GM12878 (cell line): ENCODE data around the gene GLRX5. TPM values are rescaled to one million over a fixed set of nuclear protein-coding genes. Genes with fewer than 3 reads are reported as not detected.

Experiments used
- ATAC-seq: fragments of 200-7000 bp; cut with Tn5 transposase; 3 replicates; pipeline ENCODE4 v1.9.1; 2020; ENCODE audit warnings: mild to moderate bottlenecking, moderate library complexity
- BruUV-seq: library from RNA; stranded (reverse); fragments of 400-500 nt; replicated peaks from 2 replicates; lab custom pipeline; 2021; lab: Mats Ljungman, UMichigan
- CTCF ChIA-PET: fragments of 300-600 bp; sonication (Branson Sonifier 250); formaldehyde crosslinking; extraction: SDS; loops from one replicate; lab custom pipeline; 2021; ENCODE audit warnings: inconsistent platforms; lab: Yijun Ruan, JAX
- POLR2A ChIA-PET: fragments of 350-600 bp; formaldehyde crosslinking; extraction: SDS; loops from one replicate; lab custom pipeline; 2021; ENCODE audit warnings: inconsistent platforms; lab: Charles Lee
- RAD21 ChIA-PET: fragments of 300-600 bp; sonication (Branson Sonifier 250); formaldehyde crosslinking; loops from one replicate; lab custom pipeline; 2023; ENCODE audit warnings: antibody characterized with exemption; ENCODE audit not compliant: unreplicated experiment; lab: Charles Lee
- SMC1A ChIA-PET: fragments of 300-600 bp; sonication (Branson Sonifier 250); formaldehyde crosslinking; loops from one replicate; lab custom pipeline; 2023; ENCODE audit not compliant: unreplicated experiment, uncharacterized antibody; lab: Charles Lee
- DNase-seq: peaks from one replicate; pipeline ENCODE4 v3.0.0-alpha.2; 2011; ENCODE audit warnings: low read depth, low spot score
- FAIRE-seq: peaks from 3 replicates; lab custom pipeline; 2011; peaks lifted over from hg19 to GRCh38; lab: Jason Lieb, UNC
- H2AFZ ChIP-seq: 2 replicates; pipeline ENCODE4 v1.6.0; 2011; ENCODE audit warnings: low read depth, low read length, control low read depth; ENCODE audit not compliant: control insufficient read depth
- H3K27ac ChIP-seq: 2 replicates; pipeline ENCODE4 v1.5.1; 2011; ENCODE audit warnings: control low read depth; ENCODE audit not compliant: control insufficient read depth, insufficient read depth
- H3K27me3 ChIP-seq, 2 experiments: replicated peaks in 1 of 2; 2 replicates each; pipeline versions ENCODE4 v1.6.0 to v1.6.1; 2011; ENCODE audit warnings: low read length in 1 of 2; ENCODE audit not compliant: control insufficient read depth in 2 of 2, insufficient read depth in 2 of 2
- H3K36me3 ChIP-seq, 2 experiments: 2 replicates each; pipeline ENCODE4 v1.5.1; 2011; ENCODE audit warnings: low read length in 1 of 2; ENCODE audit not compliant: control insufficient read depth in 2 of 2, insufficient read depth in 2 of 2
- H3K4me1 ChIP-seq: 2 replicates; pipeline ENCODE4 v1.6.1; 2011; ENCODE audit warnings: mild to moderate bottlenecking, low read length, moderate library complexity, mixed read lengths; ENCODE audit not compliant: control insufficient read depth, insufficient read depth
- H3K4me2 ChIP-seq: 2 replicates; pipeline ENCODE4 v1.6.0; 2011; ENCODE audit warnings: control low read depth; ENCODE audit not compliant: control insufficient read depth, insufficient read depth
- H3K4me3 ChIP-seq: fragments of 200-600 bp; sonication (generic); 2 replicates; pipeline ENCODE4 v1.5.1; 2016
- H3K79me2 ChIP-seq: 2 replicates; pipeline ENCODE4 v1.6.0; 2011; ENCODE audit warnings: low read length; ENCODE audit not compliant: control insufficient read depth, insufficient read depth
- H3K9ac ChIP-seq: 2 replicates; pipeline ENCODE4 v1.8.0; 2011; ENCODE audit warnings: low read length, control low read depth, mixed read lengths; ENCODE audit not compliant: control insufficient read depth, insufficient read depth
- H3K9me3 ChIP-seq: replicated peaks from 3 replicates; pipeline ENCODE4 v1.5.1; 2011; ENCODE audit warnings: mild to moderate bottlenecking, low read length; ENCODE audit not compliant: control insufficient read depth, insufficient read depth
- H4K20me1 ChIP-seq: 2 replicates; pipeline ENCODE4 v1.6.0; 2011; ENCODE audit not compliant: control insufficient read depth, insufficient read depth
- BCL3 ChIP-seq: IDR thresholded peaks from 2 replicates; pipeline ENCODE4 v1.6.1; 2011; ENCODE audit warnings: borderline replicate concordance, low read depth, mild to moderate bottlenecking, moderate library complexity, low read length; ENCODE audit not compliant: insufficient read depth, poor library complexity, severe bottlenecking
- BMI1 ChIP-seq: fragments of 450-650 bp; IDR thresholded peaks from 2 replicates; pipeline ENCODE4 v1.6.1; 2016; ENCODE audit warnings: mild to moderate bottlenecking, moderate library complexity, borderline replicate concordance
- EP300 ChIP-seq, 2 experiments: fragments of 150-350 bp in 1 of 2; IDR thresholded peaks; 2 replicates each; pipeline ENCODE4 v1.6.1; 2011 to 2012; ENCODE audit warnings: low read depth in 2 of 2, low read length in 2 of 2, borderline replicate concordance in 1 of 2, improper control_type of control experiment in 1 of 2, inconsistent platforms in 1 of 2; ENCODE audit not compliant: control insufficient read depth in 1 of 2
- EZH2 ChIP-seq: IDR thresholded peaks from 2 replicates; pipeline ENCODE4 v1.6.1; 2012; ENCODE audit warnings: low read depth, mild to moderate bottlenecking, control low read depth, inconsistent platforms, low read length, borderline replicate concordance; ENCODE audit not compliant: control insufficient read depth
- FOXM1 ChIP-seq: IDR thresholded peaks from 2 replicates; pipeline ENCODE4 v1.6.1; 2012; ENCODE audit warnings: low read depth, mild to moderate bottlenecking, inconsistent platforms, low read length, moderate library complexity
- HDGF ChIP-seq: fragments of 450-650 bp; IDR thresholded peaks from 2 replicates; pipeline ENCODE4 v1.6.1; 2016; ENCODE audit warnings: antibody characterized with exemption
- KLF5 ChIP-seq: fragments of 450-650 bp; IDR thresholded peaks from 2 replicates; pipeline ENCODE4 v1.6.1; 2014; ENCODE audit warnings: mild to moderate bottlenecking; ENCODE audit not compliant: partially characterized antibody
- MYB ChIP-seq: fragments of 150-350 bp; IDR thresholded peaks from 2 replicates; pipeline ENCODE4 v1.6.1; 2014; ENCODE audit warnings: mild to moderate bottlenecking, low read depth, low read length, borderline replicate concordance
- RELA ChIP-seq: fragments of 450-650 bp; IDR thresholded peaks from 2 replicates; pipeline ENCODE4 v1.8.0; 2014; ENCODE audit warnings: borderline replicate concordance; ENCODE audit not compliant: partially characterized antibody
- STAT1 ChIP-seq: fragments of 450-650 bp; conservative IDR thresholded peaks from 2 replicates; pipeline ENCODE4 v1.6.1; 2014; ENCODE audit warnings: antibody characterized with exemption, mild to moderate bottlenecking
- ZNF687 ChIP-seq: fragments of 450-650 bp; IDR thresholded peaks from 2 replicates; pipeline ENCODE4 v1.6.1; 2017; ENCODE audit warnings: mild to moderate bottlenecking, moderate library complexity
- WGBS: methylation state at CpG from one replicate; pipeline ENCODE4 v1.1.6; 2016; ENCODE audit warnings: low lambda C conversion rate; ENCODE audit not compliant: insufficient replicate concordance, insufficient coverage; ENCODE audit errors: missing lambda C conversion rate; 5-methylcytosine and 5-hydroxymethylcytosine counted together
- in situ Hi-C: fragments of 300-500 bp; cut with MboI; formaldehyde crosslinking; loops from 9 replicates; pipeline ENCODE4 v1.14.3; 2018; ENCODE audit warnings: mixed read lengths
- intact Hi-C: fragments of 100-400 bp; cut with micrococcal nuclease; formaldehyde crosslinking; loops from one replicate; pipeline ENCODE4 v1.14.2; 2022; ENCODE audit not compliant: unreplicated experiment
- polyA plus RNA-seq, 11 experiments: library from polyadenylated mRNA; depleted of rRNA in 4 of 11; unstranded in 6 of 11; stranded (reverse) in 5 of 11; fragments of >200 nt; fragmentation: Nextera tagmentation in 4 of 11; fragmentation: Illumina TruSeq in 1 of 11; extraction: Ambion mirVana in 4 of 11; extraction: Trizol in 1 of 11; gene quantifications; 1 replicate in 1 of 11; 2 replicates in 10 of 11; pipeline versions ENCODE4 v1.2.1 to v1.2.3, GENCODE V29; 2011 to 2016; ENCODE audit warnings: inconsistent platforms in 2 of 11, missing spikeins in 2 of 11, low read depth in 1 of 11
- total RNA-seq, 4 experiments: library from RNA; depleted of rRNA in 3 of 4; stranded (reverse); fragments of >200 nt in 3 of 4; fragmentation: Illumina TruSeq in 1 of 4; extraction: Trizol in 1 of 4; gene quantifications; 2 replicates each; pipeline versions ENCODE4 v1.2.1 to v1.2.3, GENCODE V29; 2013 to 2021
- TF ChIP-seq, protein P1 (sequence below): IDR thresholded peaks from 2 replicates; pipeline ENCODE4 v1.6.1; 2012; ENCODE audit warnings: low read depth, low read length, improper control_type of control experiment
- TF ChIP-seq, protein P2 (sequence below): IDR thresholded peaks from 2 replicates; pipeline ENCODE4 v1.6.1; 2012; ENCODE audit warnings: low read depth, low read length, improper control_type of control experiment

The GLRX5 gene
- total and polyA plus RNA-seq, 10 of the 15 experiments (the other 5 are each of a cell fraction or from before 2014, with no cell fraction given), result 12.8 to 139 (median 55.4) TPM

GRCh38 chr14:95564060-95564459 lies 29.2 kb downstream of the GLRX5 start (continued):
- no peak for TF ChIP-seq ZNF687
- TF ChIP-seq HDGF, result no peak
- no peak for TF ChIP-seq EP300 (IDR thresholded peaks at IDR 0.05; ENCODE audit: borderline replicate concordance in 1 of 2, control insufficient read depth in 1 of 2, low read depth in 2 of 2, low read length in 2 of 2)
- no peak for TF ChIP-seq KLF5
- no peak for TF ChIP-seq RELA
- no peak for TF ChIP-seq EZH2

- SMC1A ChIA-PET, result no interaction called here
- no peak for FAIRE-seq
- H3K9me3 ChIP-seq, result no peaks in the 10 kb centered on the region; the same call in 2 of the 3 replicates
- TF ChIP-seq, protein P1, sequence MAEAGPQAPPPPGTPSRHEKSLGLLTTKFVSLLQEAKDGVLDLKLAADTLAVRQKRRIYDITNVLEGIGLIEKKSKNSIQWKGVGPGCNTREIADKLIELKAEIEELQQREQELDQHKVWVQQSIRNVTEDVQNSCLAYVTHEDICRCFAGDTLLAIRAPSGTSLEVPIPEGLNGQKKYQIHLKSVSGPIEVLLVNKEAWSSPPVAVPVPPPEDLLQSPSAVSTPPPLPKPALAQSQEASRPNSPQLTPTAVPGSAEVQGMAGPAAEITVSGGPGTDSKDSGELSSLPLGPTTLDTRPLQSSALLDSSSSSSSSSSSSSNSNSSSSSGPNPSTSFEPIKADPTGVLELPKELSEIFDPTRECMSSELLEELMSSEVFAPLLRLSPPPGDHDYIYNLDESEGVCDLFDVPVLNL, result no peak
- TF ChIP-seq BMI1 (no peak), FOXM1 (no peak), MYB (no peak), BCL3 (no peak), STAT1 (no peak)
- TF ChIP-seq, protein P2, sequence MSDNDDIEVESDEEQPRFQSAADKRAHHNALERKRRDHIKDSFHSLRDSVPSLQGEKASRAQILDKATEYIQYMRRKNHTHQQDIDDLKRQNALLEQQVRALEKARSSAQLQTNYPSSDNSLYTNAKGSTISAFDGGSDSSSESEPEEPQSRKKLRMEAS, result no peak
Observed at GRCh38 chr14:95569440-95569839, 34.6 kb downstream of the GLRX5 start.

More at GRCh38 chr14:95569440-95569839, 34.6 kb downstream of the GLRX5 start:
- no peak overlapping the region for H3K9ac ChIP-seq
- ChIA-PET POLR2A (no interaction called here), RAD21 (no interaction called here), CTCF (interaction anchor here (11.0 kb wide), 1 partner anchor 111 kb away, joined by 217 read pairs; no protein-coding TSS in a partner anchor)
- no peak overlapping the region for H3K4me2 ChIP-seq
- ATAC-seq, result no peak
- H3K79me2 ChIP-seq, result no peaks in the 10 kb centered on the region
- no peak overlapping the region for H3K27ac ChIP-seq
- no peak overlapping the region for H3K4me3 ChIP-seq
- no peaks in the 10 kb centered on the region for H3K36me3 ChIP-seq
- 60% methylated on average over 3 of the region's 3 CpGs for WGBS
- intact Hi-C loops, result no loop called here
- H3K27me3 ChIP-seq, result no peaks in the 10 kb centered on the region
- no peak overlapping the region for H2AFZ ChIP-seq
- no peak for DNase-seq
- in situ Hi-C loops, result loop anchor here (10.0 kb wide), 1 partner anchor 115 kb away; the partner anchor contains the start of gene TCL1B
- H3K4me1 ChIP-seq, result no peaks in the 10 kb centered on the region
- H4K20me1 ChIP-seq, result no peaks in the 10 kb centered on the region
- no TSS peak for BruUV-seq
